ENCODE measurements around the gene ALDH1A1.

GRCh38 chr9:72904267-72905093 lies 48.4 kb downstream of the ALDH1A1 start:
- no peak for TF ChIP-seq CTCF (conservative IDR thresholded peaks at IDR 0.05 in 1 of 2, IDR thresholded peaks at IDR 0.05 in 1 of 2; ENCODE audit: extremely low read depth in 1 of 2, insufficient read depth in 1 of 2, low read depth in 1 of 2, low read length in 2 of 2)
- no peak for TF ChIP-seq EZH2 (IDR thresholded peaks at IDR 0.05; ENCODE audit: borderline replicate concordance, low read length)
